ENCODE measurements around the gene LRMDA.

Gene LRMDA

DNA sequence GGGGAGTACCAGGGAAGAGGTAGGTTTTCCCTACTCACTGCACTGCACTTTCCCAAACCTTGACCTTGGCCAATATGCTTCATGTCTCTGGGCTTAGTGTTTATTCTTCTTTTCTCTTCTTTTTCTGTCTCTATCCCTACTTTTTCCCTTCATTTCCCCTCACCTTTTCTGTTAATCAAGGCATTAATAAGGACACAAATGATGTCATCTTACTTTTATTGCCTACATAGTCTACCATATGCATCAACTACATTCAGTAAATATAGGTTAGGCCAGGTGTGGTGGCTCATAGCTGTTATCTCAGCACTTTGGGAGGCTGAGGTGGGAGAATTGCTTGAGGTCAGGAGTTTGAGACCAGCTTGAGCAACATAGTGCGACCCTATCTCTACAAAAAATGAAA, 16.9 kb upstream of the LRMDA start:
- Histone ChIP-seq H3K4me1 (ENCODE audit: control insufficient read depth, low read depth, low read length) (peaks cover 11% of the 10 kb centered on the region), H3K9ac (ENCODE audit: low read length) (no peak overlapping the region), H3K9me3 (ENCODE audit: control insufficient read depth, low read depth, low read length) (no peaks in the 10 kb centered on the region), H3K27me3 (ENCODE audit: control insufficient read depth, insufficient read depth, low read length) (peaks cover 100% of the 10 kb centered on the region), H3K27ac (ENCODE audit: low read length) (no peak overlapping the region), H3K4me3 (ENCODE audit: low read length) (no peak overlapping the region), H3K36me3 (ENCODE audit: control insufficient read depth, low read depth, low read length) (no peaks in the 10 kb centered on the region)

DNA sequence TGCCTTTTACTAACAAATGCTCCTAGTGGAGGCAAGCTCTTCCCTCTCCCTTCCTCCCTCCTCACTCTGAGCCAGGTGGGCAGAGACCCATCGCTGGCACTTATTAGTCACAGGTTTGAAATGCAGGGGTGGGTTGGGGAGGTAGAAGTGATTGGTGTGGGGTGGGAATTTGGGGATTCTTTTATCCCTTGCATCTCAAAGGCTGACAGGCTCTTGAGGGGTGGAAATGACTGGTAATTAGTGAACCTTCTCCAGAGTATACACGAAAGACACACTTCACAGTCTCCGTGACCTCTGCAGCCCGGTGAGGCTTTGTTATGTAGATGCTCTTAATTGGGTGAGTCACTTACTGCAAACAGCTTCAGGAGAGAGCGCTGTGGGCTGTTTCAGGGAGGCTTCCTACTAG, 13.9 kb upstream of the LRMDA start:
- Histone ChIP-seq H3K9ac (ENCODE audit: low read length) (no peak overlapping the region), H3K9me3 (ENCODE audit: control insufficient read depth, low read depth, low read length) (no peaks in the 10 kb centered on the region), H3K4me1 (ENCODE audit: control insufficient read depth, low read depth, low read length) (peaks cover 7% of the 10 kb centered on the region), H3K27ac (ENCODE audit: low read length) (no peak overlapping the region), H3K4me3 (ENCODE audit: low read length) (no peak overlapping the region), H3K36me3 (ENCODE audit: control insufficient read depth, low read depth, low read length) (no peaks in the 10 kb centered on the region), H3K27me3 (ENCODE audit: control insufficient read depth, insufficient read depth, low read length) (peaks cover 94% of the 10 kb centered on the region)

DNA sequence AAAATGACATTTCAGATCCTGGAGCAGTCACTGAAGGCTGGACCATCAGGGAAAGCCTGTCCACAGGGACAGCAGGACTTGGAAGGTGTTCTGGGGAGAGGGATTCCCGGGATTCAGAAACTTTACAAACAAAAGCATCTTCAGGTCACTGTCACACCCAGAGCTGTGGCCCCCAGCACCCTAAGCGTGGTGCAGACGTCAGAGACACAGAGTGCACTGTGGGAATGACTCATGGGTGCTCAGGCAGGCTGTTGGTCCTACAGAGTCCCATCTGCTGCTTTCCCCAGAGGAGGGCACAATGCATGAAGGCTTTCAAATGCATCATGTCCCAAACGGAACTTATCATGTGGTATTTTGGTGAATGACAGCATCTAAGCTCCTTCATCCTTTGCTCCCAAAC, 13.1 kb upstream of the LRMDA start:
- no peak overlapping the region for H3K9ac ChIP-seq (ENCODE audit: low read length)
- peaks cover 7% of the 10 kb centered on the region for H3K4me1 ChIP-seq (ENCODE audit: control insufficient read depth, low read depth, low read length)
- H3K27me3 ChIP-seq (ENCODE audit: control insufficient read depth, insufficient read depth, low read length), result peaks cover 93% of the 10 kb centered on the region
- H3K9me3 ChIP-seq (ENCODE audit: control insufficient read depth, low read depth, low read length), result no peaks in the 10 kb centered on the region
- H3K4me3 ChIP-seq (ENCODE audit: low read length), result no peak overlapping the region
- H3K27ac ChIP-seq (ENCODE audit: low read length), result no peak overlapping the region
- H3K36me3 ChIP-seq (ENCODE audit: control insufficient read depth, low read depth, low read length), result no peaks in the 10 kb centered on the region

DNA sequence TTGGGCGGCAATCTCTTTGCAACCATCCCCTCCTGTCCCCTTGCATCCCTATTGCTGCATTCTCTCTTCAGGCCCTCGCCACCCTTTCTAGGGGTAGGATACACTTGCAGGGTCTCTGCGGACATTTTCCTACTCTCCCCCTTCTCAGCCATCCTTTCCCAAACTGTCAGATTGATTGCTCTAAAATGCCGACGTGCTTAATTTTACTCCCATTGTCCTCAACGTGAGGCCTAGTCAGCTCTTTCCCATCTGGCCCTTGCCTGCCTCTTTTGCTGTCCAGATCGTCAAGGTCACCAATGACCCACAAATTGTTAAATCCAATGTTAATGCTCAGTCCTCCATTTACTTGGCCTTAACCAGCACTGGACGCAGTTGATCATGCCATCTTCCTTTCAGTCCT, 12.7 kb upstream of the LRMDA start:
- Histone ChIP-seq H3K4me3 (ENCODE audit: low read length) (no peak overlapping the region), H3K9ac (ENCODE audit: low read length) (no peak overlapping the region), H3K9me3 (ENCODE audit: control insufficient read depth, low read depth, low read length) (no peaks in the 10 kb centered on the region), H3K36me3 (ENCODE audit: control insufficient read depth, low read depth, low read length) (no peaks in the 10 kb centered on the region), H3K27ac (ENCODE audit: low read length) (no peak overlapping the region), H3K27me3 (ENCODE audit: control insufficient read depth, insufficient read depth, low read length) (peaks cover 93% of the 10 kb centered on the region), H3K4me1 (ENCODE audit: control insufficient read depth, low read depth, low read length) (peaks cover 7% of the 10 kb centered on the region)

DNA sequence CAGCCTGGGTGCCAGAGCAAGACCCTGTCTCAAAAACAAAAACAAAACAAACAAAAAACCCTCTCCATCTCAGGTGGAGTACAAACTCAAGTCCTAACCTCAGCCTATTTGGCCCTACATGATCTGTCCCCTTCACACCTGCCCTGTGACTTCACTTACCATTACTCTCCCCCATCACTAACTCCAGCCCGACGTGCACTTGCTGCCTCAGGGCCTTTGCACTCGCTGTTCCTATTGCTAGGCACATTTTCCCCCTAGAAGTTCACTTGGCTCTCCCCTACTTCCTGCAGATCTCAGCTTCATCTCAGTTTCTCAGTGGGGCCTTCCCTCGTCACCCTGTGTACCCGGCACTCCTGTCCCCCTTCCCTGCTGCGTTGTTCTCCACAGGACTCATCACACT, 8.5 kb upstream of the LRMDA start:
- Histone ChIP-seq H3K4me1 (ENCODE audit: control insufficient read depth, low read depth, low read length) (peaks cover 2% of the 10 kb centered on the region), H3K4me3 (ENCODE audit: low read length) (no peak overlapping the region), H3K27ac (ENCODE audit: low read length) (no peak overlapping the region), H3K36me3 (ENCODE audit: control insufficient read depth, low read depth, low read length) (no peaks in the 10 kb centered on the region), H3K9me3 (ENCODE audit: control insufficient read depth, low read depth, low read length) (no peaks in the 10 kb centered on the region), H3K9ac (ENCODE audit: low read length) (no peak overlapping the region), H3K27me3 (ENCODE audit: control insufficient read depth, insufficient read depth, low read length) (peaks cover 66% of the 10 kb centered on the region)

DNA sequence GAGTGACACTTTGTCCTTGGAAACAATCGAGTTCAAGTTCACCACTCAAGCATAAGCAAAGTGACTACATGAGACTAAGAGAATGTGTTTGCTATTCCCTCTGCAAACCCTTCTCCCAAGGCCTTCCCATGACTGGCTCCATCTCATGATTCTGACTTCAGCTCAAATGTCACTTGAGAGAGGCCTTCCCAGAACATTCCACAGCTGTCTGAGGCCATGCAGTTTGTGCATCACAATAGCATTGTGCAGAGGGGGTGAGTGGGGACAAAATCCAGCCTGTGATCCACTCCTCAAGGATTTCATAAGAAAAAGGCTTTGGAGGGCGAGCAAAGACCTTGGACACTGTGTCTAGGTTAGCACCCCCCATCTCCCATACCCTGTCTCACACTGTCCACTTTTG, 6.9 kb upstream of the LRMDA start:
- Histone ChIP-seq H3K9ac (ENCODE audit: low read length) (no peak overlapping the region), H3K27me3 (ENCODE audit: control insufficient read depth, insufficient read depth, low read length) (peaks cover 66% of the 10 kb centered on the region), H3K36me3 (ENCODE audit: control insufficient read depth, low read depth, low read length) (no peaks in the 10 kb centered on the region)

DNA sequence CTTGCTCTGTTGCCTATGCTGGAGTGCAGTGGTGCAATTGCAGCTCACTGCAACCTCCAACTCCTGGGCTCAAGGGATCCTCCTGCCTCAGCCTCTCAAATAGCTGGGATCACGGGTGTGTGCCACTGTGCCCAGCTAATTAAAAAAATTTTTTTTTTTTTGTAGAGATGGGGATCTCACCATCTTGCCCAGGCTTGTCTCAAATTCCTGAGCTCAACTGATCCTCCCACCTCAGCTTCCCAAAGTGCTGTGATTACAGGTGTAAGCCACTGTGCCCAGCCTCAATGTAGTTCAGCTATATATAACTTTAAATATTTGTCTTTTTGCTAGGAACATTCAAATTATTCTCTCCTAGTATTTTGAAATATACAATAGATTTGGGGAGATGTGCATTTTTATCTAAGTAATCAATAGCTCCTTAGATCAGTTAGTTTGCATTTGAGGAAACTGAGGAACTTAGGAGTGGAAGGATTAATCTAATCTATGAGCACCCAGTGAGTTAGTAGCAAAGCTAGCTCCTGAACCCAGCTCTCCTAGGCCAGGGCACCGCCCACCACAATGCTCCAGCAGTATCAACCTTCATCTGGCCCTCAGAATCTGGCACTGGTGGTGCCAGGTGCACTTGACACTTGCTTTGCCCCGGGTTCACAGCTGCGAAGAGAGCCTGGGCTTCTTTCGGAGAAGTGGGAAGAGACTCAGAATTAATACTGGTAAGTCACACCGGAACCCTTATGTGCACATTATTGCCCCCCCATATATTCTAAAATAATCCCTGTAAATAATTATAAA, 5.9 kb upstream of the LRMDA start:
- Histone ChIP-seq H3K4me3 (ENCODE audit: low read length) (no peak overlapping the region), H3K27me3 (ENCODE audit: control insufficient read depth, insufficient read depth, low read length) (peaks cover 66% of the 10 kb centered on the region), H3K9ac (ENCODE audit: low read length) (no peak overlapping the region), H3K36me3 (ENCODE audit: control insufficient read depth, low read depth, low read length) (no peaks in the 10 kb centered on the region), H3K27ac (ENCODE audit: low read length) (no peak overlapping the region), H3K4me1 (ENCODE audit: control insufficient read depth, low read depth, low read length) (peaks cover 12% of the 10 kb centered on the region), H3K9me3 (ENCODE audit: control insufficient read depth, low read depth, low read length) (no peaks in the 10 kb centered on the region)

More for the DNA sequence above, 6.9 kb upstream of the LRMDA start:
- H3K9me3 ChIP-seq (ENCODE audit: control insufficient read depth, low read depth, low read length), result no peaks in the 10 kb centered on the region
- no peak overlapping the region for H3K4me3 ChIP-seq (ENCODE audit: low read length)
- no peak overlapping the region for H3K27ac ChIP-seq (ENCODE audit: low read length)
- H3K4me1 ChIP-seq (ENCODE audit: control insufficient read depth, low read depth, low read length), result peaks cover 4% of the 10 kb centered on the region

DNA sequence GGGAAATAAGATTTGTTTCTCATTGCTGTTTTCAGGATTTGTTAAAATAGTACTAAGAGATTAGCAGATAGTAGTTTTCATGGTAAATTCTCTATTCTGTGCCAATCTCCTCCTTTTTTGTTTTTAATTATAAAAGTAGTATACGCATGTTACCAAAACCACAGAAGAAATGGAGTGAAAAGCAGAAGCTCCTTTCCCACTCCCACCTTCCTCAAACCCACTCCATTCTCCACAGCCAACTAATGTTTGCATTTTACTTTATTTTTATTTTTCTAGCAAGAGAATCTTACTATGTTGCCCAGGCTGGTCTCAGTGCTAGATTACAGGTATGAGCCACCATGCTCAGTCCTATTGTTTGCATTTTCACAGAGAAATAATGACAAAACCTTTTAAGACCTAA, 4.5 kb upstream of the LRMDA start:
- Histone ChIP-seq H3K9me3 (ENCODE audit: control insufficient read depth, low read depth, low read length) (no peaks in the 10 kb centered on the region), H3K27me3 (ENCODE audit: control insufficient read depth, insufficient read depth, low read length) (peaks cover 66% of the 10 kb centered on the region), H3K9ac (ENCODE audit: low read length) (no peak overlapping the region), H3K4me3 (ENCODE audit: low read length) (no peak overlapping the region), H3K36me3 (ENCODE audit: control insufficient read depth, low read depth, low read length) (no peaks in the 10 kb centered on the region), H3K27ac (ENCODE audit: low read length) (no peak overlapping the region), H3K4me1 (ENCODE audit: control insufficient read depth, low read depth, low read length) (peaks cover 16% of the 10 kb centered on the region)

DNA sequence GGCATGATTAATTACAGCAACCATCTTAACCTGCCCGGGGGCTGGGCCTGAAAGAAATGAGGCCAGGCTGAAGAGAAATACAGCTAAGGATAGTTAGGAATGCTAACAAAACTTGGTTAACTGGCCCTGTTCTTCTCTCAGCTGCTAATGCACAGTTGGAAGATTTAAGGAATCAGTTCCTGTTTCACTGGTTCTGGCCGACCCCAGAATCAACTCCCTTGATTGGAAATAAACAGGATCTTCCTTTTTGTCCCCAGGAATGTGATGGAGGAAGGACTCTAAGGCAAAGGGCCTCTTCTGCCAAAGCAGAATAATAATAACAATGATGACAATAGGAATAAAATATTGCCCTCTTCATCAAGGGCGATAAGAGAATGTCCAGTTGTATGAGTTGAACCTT, 3.5 kb upstream of the LRMDA start:
- H3K27ac ChIP-seq (ENCODE audit: low read length), result no peak overlapping the region
- H3K9ac ChIP-seq (ENCODE audit: low read length), result no peak overlapping the region
- peaks cover 72% of the 10 kb centered on the region for H3K27me3 ChIP-seq (ENCODE audit: control insufficient read depth, insufficient read depth, low read length)
- no peaks in the 10 kb centered on the region for H3K9me3 ChIP-seq (ENCODE audit: control insufficient read depth, low read depth, low read length)
- no peak overlapping the region for H3K4me3 ChIP-seq (ENCODE audit: low read length)
- no peaks in the 10 kb centered on the region for H3K36me3 ChIP-seq (ENCODE audit: control insufficient read depth, low read depth, low read length)
- H3K4me1 ChIP-seq (ENCODE audit: control insufficient read depth, low read depth, low read length), result peaks cover 20% of the 10 kb centered on the region

DNA sequence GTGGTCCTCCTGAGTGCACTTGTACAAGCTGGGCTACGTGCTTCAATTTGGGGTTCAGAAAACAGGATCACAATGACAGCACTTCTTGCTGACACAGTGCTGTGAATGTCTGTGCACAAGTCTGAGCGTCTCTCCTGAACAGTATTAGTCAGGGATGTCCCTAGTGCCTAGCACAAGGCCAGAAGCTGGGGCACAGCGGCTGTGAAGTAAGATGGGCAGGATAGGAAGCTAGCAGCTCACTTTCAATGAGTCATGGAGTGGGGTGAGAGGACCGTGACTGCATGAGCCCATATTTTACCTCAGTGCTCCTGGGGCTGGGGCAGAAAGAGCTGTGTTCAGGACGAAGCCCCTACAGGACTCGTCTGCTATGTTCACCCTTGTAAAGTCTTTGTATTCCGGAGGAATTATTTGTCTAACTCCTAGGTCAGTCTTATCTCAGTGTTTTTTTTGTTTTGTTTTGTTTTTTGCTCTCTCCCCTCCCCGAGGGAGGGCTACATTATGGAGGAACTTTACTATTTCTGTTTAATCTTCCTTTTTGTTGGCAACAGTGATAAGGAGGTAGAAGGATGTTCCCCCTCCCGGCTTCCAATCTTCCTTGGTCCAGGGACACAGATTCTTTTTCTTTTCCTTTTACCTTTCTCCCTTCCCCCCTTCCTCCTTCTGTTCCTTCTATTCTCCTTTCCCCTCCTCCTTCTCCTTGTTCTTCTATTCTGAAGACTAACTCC, 2.8 kb upstream of the LRMDA start:
- Histone ChIP-seq H3K27ac (ENCODE audit: low read length) (no peak overlapping the region), H3K4me3 (ENCODE audit: low read length) (no peak overlapping the region), H3K9ac (ENCODE audit: low read length) (no peak overlapping the region), H3K4me1 (ENCODE audit: control insufficient read depth, low read depth, low read length) (peaks cover 24% of the 10 kb centered on the region), H3K9me3 (ENCODE audit: control insufficient read depth, low read depth, low read length) (no peaks in the 10 kb centered on the region), H3K27me3 (ENCODE audit: control insufficient read depth, insufficient read depth, low read length) (peaks cover 72% of the 10 kb centered on the region), H3K36me3 (ENCODE audit: control insufficient read depth, low read depth, low read length) (no peaks in the 10 kb centered on the region)

DNA sequence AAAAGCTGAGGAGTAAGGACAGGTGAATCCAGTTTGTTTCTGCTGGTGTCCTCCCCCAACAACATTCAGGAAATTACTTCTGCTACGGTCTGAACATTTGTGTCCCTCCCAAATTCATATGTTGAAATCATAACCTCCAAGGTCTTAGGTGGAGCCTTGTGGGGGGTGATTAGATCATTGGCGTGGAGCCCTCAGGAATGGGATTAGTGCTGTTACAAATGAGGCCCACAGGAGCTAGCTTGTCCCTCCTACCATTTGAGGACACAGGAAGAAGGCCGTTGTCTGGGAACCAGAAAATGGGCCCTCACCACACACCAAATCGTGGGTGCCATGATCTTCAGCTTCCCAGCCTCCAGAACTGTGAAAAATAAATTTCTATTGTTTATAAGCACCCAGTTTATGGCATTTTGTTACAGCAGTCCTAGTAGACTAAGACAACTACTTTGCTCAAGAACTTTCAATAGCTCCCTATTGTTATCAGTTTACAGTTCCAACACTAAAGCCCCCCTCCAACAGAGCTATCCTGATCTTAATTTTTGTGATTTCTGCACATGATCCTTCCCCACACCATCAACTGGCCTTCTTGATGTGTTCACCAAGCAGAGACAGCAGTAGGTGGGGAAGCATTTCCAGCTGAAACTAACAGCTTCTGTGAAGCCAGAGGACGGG, 2.1 kb upstream of the LRMDA start:
- Histone ChIP-seq H3K27ac (ENCODE audit: low read length) (no peak overlapping the region), H3K4me3 (ENCODE audit: low read length) (no peak overlapping the region), H3K36me3 (ENCODE audit: control insufficient read depth, low read depth, low read length) (no peaks in the 10 kb centered on the region), H3K9me3 (ENCODE audit: control insufficient read depth, low read depth, low read length) (no peaks in the 10 kb centered on the region), H3K4me1 (ENCODE audit: control insufficient read depth, low read depth, low read length) (peaks cover 24% of the 10 kb centered on the region), H3K27me3 (ENCODE audit: control insufficient read depth, insufficient read depth, low read length) (peaks cover 77% of the 10 kb centered on the region), H3K9ac (ENCODE audit: low read length) (no peak overlapping the region)
